Measurements from ENCODE around the gene AKAP12.

GRCh38 chr6:151241853-151242252, 2.1 kb downstream of the AKAP12 start:
- TF ChIP-seq POLR2A (IDR thresholded peaks at IDR 0.05) (no peak), CTCF (IDR thresholded peaks at IDR 0.05) (no peak)
